ENCODE data around the gene THSD7A.

- no peak for TF ChIP-seq POLR2AphosphoS5 (IDR thresholded peaks at IDR 0.05; ENCODE audit: borderline replicate concordance, low read depth, low read length)
- no peak for TF ChIP-seq EZH2 (IDR thresholded peaks at IDR 0.05)
- no peak for TF ChIP-seq FOXP2 (optimal IDR thresholded peaks at IDR 0.05; ENCODE audit: control extremely low read depth, extremely low read length, insufficient read depth)
Observed at GRCh38 chr7:11485636-11486035, 346.4 kb downstream of the THSD7A start.

All from SK-N-MC (cell line).